ENCODE measurements around the gene GARIN1A.

DNA sequence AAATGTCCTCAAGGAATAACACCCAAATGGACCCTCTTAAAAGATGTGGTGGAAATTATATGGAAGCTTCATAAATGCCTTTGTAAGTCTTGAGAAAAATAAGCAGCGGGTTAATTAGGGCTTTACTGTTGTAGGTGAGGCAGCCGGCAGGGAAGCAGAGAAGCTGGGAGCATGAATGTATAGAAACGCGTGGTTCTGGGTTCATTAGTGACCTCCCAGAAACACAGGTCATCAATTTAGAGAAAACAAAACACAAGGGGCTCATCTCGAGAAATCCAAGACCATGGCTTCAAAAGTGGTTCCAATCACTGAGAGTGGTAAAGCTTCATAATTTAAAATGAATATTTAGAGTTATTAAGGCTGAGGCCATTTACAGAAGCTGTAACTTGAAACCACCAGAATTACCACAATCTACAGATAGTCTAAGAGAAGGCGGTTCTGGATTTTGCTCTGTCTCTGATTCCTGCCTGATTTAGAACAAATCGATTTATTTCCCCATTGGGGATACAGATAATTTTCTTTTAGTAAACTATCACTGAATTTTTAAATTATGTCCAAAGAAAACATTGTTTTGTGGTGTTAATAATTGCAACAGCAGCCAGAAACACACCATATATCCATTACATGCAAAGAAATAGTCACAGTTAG is 20.7 kb downstream of the GARIN1A start:
- TF ChIP-seq POLR2A (IDR thresholded peaks at IDR 0.05) (no peak), EP300 (IDR thresholded peaks at IDR 0.05) (no peak)
- TF ChIP-seq, protein P1, sequence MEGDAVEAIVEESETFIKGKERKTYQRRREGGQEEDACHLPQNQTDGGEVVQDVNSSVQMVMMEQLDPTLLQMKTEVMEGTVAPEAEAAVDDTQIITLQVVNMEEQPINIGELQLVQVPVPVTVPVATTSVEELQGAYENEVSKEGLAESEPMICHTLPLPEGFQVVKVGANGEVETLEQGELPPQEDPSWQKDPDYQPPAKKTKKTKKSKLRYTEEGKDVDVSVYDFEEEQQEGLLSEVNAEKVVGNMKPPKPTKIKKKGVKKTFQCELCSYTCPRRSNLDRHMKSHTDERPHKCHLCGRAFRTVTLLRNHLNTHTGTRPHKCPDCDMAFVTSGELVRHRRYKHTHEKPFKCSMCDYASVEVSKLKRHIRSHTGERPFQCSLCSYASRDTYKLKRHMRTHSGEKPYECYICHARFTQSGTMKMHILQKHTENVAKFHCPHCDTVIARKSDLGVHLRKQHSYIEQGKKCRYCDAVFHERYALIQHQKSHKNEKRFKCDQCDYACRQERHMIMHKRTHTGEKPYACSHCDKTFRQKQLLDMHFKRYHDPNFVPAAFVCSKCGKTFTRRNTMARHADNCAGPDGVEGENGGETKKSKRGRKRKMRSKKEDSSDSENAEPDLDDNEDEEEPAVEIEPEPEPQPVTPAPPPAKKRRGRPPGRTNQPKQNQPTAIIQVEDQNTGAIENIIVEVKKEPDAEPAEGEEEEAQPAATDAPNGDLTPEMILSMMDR (IDR thresholded peaks at IDR 0.05): no peak

All from stomach (tissue), 4 donors.